Right atrium auricular region (tissue), 2 donors: Measurements from ENCODE around the gene COTL1. TPM values are rescaled to one million over a fixed set of nuclear protein-coding genes. Genes with fewer than 3 reads are reported as not detected.

ENCODE experiments used
- DNase-seq: peaks from one replicate; pipeline ENCODE4 v3.0.0-alpha.2; 2019; ENCODE audit warnings: low spot score
- H3K27ac ChIP-seq, 2 donors: fragments of 200-600 bp; sonication (generic); 1 replicate in 1 of 2; 2 replicates in 1 of 2; pipeline ENCODE4 v1.5.1; 2016 to 2019
- H3K27me3 ChIP-seq, 2 donors: fragments of 200-600 bp; sonication (generic); one replicate each; pipeline versions ENCODE4 v1.5.1 to v1.6.0; 2017 to 2019
- H3K36me3 ChIP-seq: fragments of 200-600 bp; sonication (generic); one replicate; pipeline ENCODE4 v1.5.1; 2016
- H3K4me1 ChIP-seq, 2 donors: fragments of 200-600 bp; sonication (generic); one replicate each; pipeline versions ENCODE4 v1.5.1 to v1.6.0; 2017 to 2019
- H3K4me3 ChIP-seq, 2 donors: fragments of 200-600 bp; sonication (generic); 1 replicate in 1 of 2; 2 replicates in 1 of 2; pipeline ENCODE4 v1.5.1; 2017 to 2019; ENCODE audit warnings: mild to moderate bottlenecking in 1 of 2, moderate library complexity in 1 of 2
- H3K9me3 ChIP-seq, 2 donors: fragments of 200-600 bp; sonication (generic); one replicate each; pipeline ENCODE4 v1.5.1; 2019
- CTCF ChIP-seq, 2 donors: fragments of 200-600 bp; sonication (generic); IDR thresholded peaks; one replicate each; pipeline ENCODE4 v1.5.1; 2019; ENCODE audit warnings: antibody characterized with exemption in 2 of 2
- total RNA-seq, 2 donors: library from RNA; depleted of rRNA; stranded (reverse); fragments of >200 nt; gene quantifications; one replicate each; pipeline ENCODE4 v1.1.0, GENCODE V29; 2016

Gene COTL1
- total RNA-seq, 2 donors from 2014 or later = 8.0 to 27.1 TPM

DNA sequence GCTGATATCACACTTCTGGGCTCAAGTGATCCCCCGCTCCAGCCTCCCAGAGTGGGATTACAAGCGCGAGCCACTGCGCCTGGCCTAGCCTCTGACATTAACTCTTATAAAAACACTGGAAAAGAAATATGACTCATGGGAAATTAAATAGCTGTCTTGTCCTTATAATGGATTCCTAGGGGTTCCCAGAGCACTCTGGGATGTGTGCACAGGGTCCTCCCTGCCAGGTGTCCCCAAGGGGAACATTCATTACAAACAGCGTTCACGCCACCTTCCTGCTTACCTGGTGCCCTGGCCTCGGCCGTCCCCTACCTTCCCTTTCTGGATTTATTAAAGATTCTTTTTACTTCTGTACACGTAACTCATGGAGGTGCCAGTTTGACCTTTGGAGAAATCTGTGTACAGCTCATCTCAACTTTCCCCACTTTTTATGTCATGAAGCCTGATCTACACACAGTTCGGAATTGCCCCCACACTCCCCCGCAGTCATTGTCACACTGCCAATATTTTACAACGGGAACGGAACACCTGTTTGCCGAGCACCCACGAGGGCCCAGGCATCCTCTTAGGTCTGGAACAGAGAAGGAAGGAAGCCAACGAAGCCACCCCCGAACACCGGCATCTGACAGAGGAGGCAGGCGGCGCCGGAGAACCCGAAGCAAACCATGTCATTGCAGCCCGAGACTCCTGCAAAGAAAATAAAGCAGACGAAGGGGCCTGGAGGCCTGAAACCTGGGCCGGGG lies 73.7 kb downstream of the COTL1 start:
- no peaks in the 10 kb centered on the region for H3K9me3 ChIP-seq
- H3K36me3 ChIP-seq = no peaks in the 10 kb centered on the region
- DNase-seq = no peak
- no peak overlapping the region for H3K4me3 ChIP-seq
- TF ChIP-seq CTCF (IDR thresholded peaks at IDR 0.05) = no peak
- H3K27ac ChIP-seq = no peak overlapping the region
- no peaks in the 10 kb centered on the region for H3K27me3 ChIP-seq
- H3K4me1 ChIP-seq = peaks cover 0 to 5% of the 10 kb centered on the region in 2 donors

DNA sequence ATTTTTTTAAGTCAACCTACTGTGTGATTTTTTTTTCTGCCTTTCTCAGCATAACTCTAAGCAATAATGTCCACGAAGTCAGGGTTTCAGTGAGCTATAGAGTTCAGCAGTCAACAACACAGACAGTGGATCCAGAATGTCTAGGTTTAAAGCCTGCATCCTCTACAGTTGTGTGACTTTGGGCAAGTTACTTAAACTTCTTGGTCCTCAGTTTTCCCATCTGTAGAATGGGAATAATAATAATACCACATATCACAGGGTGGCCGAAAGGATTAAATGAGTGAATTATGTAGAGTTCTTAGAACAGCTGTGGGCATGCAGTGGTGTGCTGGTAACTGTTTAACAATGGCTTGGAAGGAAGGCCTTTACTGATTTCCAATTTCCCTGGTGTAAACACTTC lies 74.6 kb downstream of the COTL1 start:
- Histone ChIP-seq H3K9me3 (no peaks in the 10 kb centered on the region), H3K4me1 (peaks cover 0 to 5% of the 10 kb centered on the region in 2 donors), H3K36me3 (no peaks in the 10 kb centered on the region), H3K27ac (no peak overlapping the region), H3K4me3 (no peak overlapping the region), H3K27me3 (no peaks in the 10 kb centered on the region)
- no peak for DNase-seq
- no peak for TF ChIP-seq CTCF (IDR thresholded peaks at IDR 0.05)

DNA sequence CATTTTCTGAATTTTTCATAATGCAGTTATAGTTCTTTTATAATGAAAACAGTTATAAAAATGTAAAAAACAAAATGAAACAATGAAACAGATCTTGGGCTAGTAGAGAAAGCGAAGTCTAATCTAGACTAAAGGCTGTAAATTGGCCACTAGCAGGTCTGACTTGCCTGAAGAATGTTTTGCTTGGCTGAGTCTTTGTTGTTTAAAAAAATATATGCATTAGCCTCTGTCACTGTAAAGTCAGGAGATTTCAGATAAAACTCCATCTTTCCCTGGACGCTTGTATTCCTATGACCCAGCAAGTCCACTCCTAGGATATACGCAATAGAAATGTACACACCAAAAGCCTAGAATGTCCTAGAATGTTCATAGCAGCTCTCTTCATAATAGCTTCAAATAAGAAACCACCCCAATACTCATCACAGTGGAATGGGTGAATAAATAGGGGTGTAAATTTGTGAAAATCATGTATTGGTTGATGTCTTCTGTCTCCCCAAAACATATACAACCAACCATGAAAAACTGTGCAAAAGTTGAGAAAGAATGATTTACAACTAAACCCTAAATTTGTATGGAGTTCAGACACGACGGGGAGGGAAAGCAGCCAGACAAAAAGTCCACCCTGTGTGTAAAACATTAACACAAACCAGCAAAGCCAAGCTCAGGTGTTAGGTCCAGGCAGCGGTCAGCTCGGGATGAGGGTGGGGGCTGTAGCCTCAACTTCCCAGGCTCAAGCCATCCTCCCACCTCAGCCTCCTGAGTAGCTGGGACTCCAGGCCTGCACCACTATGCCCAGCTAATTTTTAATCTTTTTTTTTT lies 75.7 kb downstream of the COTL1 start:
- Histone ChIP-seq H3K27ac (no peak overlapping the region), H3K27me3 (no peaks in the 10 kb centered on the region), H3K4me3 (no peak overlapping the region), H3K9me3 (no peaks in the 10 kb centered on the region), H3K36me3 (no peaks in the 10 kb centered on the region), H3K4me1 (peaks cover 0 to 12% of the 10 kb centered on the region in 2 donors)
- DNase-seq = no peak
- TF ChIP-seq CTCF (IDR thresholded peaks at IDR 0.05) = no peak

DNA sequence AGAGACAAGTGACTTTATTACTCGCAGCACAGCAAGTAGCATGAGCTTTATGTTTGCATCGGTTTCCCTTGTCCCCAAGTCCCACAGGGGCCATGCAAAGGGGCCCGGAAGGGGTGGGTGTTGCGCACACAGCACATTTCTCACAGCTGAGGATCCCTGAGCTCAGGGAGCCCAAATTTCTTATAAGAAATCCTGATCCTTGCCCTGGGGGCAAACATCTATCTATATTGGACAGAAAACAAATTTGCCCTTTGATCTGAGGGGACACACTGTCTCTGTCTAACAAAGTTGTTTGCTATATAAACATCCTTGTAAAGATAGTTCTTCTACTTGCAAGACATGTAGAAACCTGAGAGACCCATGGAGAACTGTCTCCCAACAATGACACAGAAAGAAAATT lies 77.7 kb downstream of the COTL1 start:
- no peaks in the 10 kb centered on the region for H3K27me3 ChIP-seq
- peaks cover 0 to 12% of the 10 kb centered on the region in 2 donors for H3K4me1 ChIP-seq
- H3K9me3 ChIP-seq = no peaks in the 10 kb centered on the region
- no peak overlapping the region for H3K4me3 ChIP-seq
- no peaks in the 10 kb centered on the region for H3K36me3 ChIP-seq
- no peak for DNase-seq
- H3K27ac ChIP-seq = no peak overlapping the region
- TF ChIP-seq CTCF (IDR thresholded peaks at IDR 0.05) = no peak

DNA sequence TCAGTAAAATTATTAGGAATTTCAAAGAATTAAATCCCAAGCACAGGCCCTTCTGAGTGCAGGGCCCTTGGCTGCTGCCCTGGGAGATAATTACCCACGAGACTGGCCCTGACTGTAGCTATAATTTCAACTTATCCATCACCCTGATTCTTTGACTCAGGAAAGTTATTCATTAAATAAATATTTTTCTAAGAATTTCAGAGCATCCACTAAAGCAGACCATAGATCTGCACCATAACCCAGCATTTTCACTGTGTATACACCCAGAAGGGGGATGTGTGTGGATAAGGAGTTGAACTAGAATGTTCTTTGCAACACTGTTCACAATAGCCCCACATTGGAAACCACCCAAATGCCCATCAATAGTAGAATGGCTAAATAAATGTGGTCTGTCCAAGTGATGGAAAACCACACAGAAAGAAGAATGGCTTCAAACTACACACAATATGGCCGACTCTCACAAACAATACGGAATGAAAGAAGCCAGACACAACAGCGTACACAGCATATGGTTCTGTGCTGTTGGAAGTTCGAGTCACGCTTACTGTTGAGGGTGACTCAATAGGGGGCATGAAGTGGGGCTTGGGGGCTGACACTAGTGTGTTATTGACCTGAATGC lies 79.5 kb downstream of the COTL1 start:
- no peak for TF ChIP-seq CTCF (IDR thresholded peaks at IDR 0.05)
- Histone ChIP-seq H3K36me3 (no peaks in the 10 kb centered on the region), H3K9me3 (no peaks in the 10 kb centered on the region), H3K4me3 (no peak overlapping the region), H3K4me1 (peaks cover 0 to 10% of the 10 kb centered on the region in 2 donors), H3K27ac (no peak overlapping the region), H3K27me3 (no peaks in the 10 kb centered on the region)
- no peak for DNase-seq
